ENCODE results near the gene DUSP22. TPM values are rescaled to one million over a fixed set of nuclear protein-coding genes. Genes with fewer than 3 reads are reported as not detected.
"Not testable (repeated sequence)": the region's sequence is repeated elsewhere in the genome, so short reads cannot be mapped to it uniquely, and the experiment has no call there.

DUSP22 gene, protein sequence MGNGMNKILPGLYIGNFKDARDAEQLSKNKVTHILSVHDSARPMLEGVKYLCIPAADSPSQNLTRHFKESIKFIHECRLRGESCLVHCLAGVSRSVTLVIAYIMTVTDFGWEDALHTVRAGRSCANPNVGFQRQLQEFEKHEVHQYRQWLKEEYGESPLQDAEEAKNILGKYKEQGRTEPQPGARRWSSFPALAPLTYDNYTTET
- total RNA-seq: 48.0 TPM
- long read RNA-seq, transcript DUSP22-202 (7 exons, 3,098 nt): major isoform, 69 of 130 reads
- long read RNA-seq, transcript DUSP22-201 (8 exons, 1,485 nt): minor isoform, 15 of 130 reads
- long read RNA-seq, transcript DUSP22-208 (6 exons, 1,166 nt): minor isoform, 22 of 130 reads
- long read RNA-seq, partial matches to known transcripts: 16 of 130 reads
- long read RNA-seq, other reads (novel, unspliced or antisense): 4 of 130 reads

DNA sequence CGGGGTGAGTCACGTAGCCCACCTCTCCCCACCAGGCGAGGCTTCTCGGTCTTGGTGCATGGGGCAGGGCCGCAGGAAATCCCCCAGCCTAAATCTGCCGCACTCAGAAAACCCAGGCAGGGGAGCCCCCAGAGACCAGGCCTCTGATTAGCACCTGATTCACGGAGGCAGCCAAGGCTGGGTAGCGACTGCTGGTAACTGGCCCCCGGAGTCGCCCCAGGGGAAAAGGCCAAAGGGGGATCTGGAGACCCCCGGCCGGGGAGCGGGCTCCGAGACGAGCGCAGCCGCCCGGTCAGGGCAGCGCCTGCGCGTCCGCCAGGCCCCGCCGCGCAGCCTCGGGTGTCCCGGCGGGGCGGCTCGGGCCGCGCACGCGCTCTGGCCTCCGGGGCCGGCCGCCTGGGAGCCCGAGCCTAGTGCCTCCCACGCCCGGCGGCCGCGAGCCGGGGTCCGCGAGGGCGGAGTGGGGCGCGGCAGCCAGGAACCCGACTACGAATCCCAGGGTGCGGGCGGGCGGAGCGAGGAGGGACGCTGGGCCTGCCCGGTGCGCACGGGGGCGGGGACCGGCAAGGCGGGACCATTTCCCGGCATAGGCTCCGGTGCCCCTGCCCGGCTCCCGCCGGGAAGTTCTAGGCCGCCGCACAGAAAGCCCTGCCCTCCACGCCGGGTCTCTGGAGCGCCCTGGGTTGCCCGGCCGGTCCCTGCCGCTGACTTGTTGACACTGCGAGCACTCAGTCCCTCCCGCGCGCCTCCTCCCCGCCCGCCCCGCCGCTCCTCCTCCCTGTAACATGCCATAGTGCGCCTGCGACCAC lies at the start of gene DUSP22:
DUSP22 (plus strand) TSS at position 791 of the 809 bp plus-strand sequence. CDS start 53 bp downstream, outside the sequence.
- peak within 1 kb of the TSS; percentile 85 for H3K4me3 ChIP-seq
- DNase-seq: peak; percentile 90
- peaks cover 52% of the 10 kb centered on the region for H3K4me1 ChIP-seq
- TF ChIP-seq, protein P1, sequence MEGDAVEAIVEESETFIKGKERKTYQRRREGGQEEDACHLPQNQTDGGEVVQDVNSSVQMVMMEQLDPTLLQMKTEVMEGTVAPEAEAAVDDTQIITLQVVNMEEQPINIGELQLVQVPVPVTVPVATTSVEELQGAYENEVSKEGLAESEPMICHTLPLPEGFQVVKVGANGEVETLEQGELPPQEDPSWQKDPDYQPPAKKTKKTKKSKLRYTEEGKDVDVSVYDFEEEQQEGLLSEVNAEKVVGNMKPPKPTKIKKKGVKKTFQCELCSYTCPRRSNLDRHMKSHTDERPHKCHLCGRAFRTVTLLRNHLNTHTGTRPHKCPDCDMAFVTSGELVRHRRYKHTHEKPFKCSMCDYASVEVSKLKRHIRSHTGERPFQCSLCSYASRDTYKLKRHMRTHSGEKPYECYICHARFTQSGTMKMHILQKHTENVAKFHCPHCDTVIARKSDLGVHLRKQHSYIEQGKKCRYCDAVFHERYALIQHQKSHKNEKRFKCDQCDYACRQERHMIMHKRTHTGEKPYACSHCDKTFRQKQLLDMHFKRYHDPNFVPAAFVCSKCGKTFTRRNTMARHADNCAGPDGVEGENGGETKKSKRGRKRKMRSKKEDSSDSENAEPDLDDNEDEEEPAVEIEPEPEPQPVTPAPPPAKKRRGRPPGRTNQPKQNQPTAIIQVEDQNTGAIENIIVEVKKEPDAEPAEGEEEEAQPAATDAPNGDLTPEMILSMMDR (IDR thresholded peaks at IDR 0.05; ENCODE audit: borderline replicate concordance): no peak
- no peaks in the 10 kb centered on the region for H3K27me3 ChIP-seq (ENCODE audit: low read depth)
- H3K27ac ChIP-seq (replicated peaks): peak within 1 kb of the TSS; percentile 98
- H3K9me3 ChIP-seq (replicated peaks): no peaks in the 10 kb centered on the region
- intact Hi-C loops (cut with micrococcal nuclease): no loop called here
- no peaks in the 10 kb centered on the region for H3K36me3 ChIP-seq

DNA sequence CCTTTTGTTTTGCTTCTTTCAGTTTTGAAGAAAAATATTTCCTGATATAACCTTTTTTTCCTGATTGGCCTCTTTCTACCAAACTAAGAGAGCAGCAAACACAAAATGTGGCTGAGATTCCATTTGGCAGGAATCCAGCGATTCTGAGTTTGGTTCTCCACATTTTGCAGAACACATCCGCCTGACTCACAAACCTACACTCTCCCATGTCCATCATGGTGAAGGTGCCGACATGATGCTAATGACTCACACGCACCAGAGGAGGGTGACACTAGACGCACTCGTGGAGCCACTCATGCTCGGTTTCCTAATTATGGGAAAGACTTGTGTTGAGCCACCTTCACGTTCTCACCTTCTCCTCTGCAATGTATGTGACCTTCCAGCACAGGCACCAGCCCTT lies 45.9 kb upstream of the DUSP22 start:
- Histone ChIP-seq H3K36me3 (no peaks in the 10 kb centered on the region), H3K27me3 (ENCODE audit: low read depth) (peaks cover 45% of the 10 kb centered on the region), H3K27ac (replicated peaks) (no peak overlapping the region), H3K4me1 (no peaks in the 10 kb centered on the region), H3K4me3 (no peak overlapping the region), H3K9me3 (replicated peaks) (peaks cover 14% of the 10 kb centered on the region)
- TF ChIP-seq, protein P1 (IDR thresholded peaks at IDR 0.05; ENCODE audit: borderline replicate concordance): no peak
- DNase-seq: no peak
- intact Hi-C loops (cut with micrococcal nuclease): no loop called here

DNA sequence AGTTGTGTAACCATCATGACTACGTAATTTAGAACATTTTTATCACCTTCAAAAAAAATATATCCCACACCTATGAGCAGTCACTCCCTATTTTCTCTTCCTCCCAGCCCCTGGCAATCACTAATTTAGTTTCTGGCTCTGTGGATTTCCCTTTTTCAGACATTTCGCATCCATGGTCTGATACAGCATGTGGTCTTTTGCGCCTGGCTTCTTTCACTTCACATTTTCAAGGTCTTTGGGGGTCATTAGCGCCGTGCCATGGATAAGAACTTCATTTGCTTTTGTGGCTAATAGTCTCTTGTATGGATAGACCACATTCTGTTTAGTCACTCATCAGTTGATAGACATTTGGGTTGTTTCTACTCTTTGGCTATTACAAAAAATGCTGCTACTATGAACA lies 44.9 kb upstream of the DUSP22 start:
- Histone ChIP-seq H3K9me3 (replicated peaks) (peaks cover 14% of the 10 kb centered on the region), H3K4me3 (no peak overlapping the region), H3K27me3 (ENCODE audit: low read depth) (peaks cover 44% of the 10 kb centered on the region), H3K36me3 (no peaks in the 10 kb centered on the region), H3K4me1 (no peaks in the 10 kb centered on the region), H3K27ac (replicated peaks) (no peak overlapping the region)
- TF ChIP-seq, protein P1 (IDR thresholded peaks at IDR 0.05; ENCODE audit: borderline replicate concordance): no peak
- intact Hi-C loops (cut with micrococcal nuclease): no loop called here
- no peak for DNase-seq

DNA sequence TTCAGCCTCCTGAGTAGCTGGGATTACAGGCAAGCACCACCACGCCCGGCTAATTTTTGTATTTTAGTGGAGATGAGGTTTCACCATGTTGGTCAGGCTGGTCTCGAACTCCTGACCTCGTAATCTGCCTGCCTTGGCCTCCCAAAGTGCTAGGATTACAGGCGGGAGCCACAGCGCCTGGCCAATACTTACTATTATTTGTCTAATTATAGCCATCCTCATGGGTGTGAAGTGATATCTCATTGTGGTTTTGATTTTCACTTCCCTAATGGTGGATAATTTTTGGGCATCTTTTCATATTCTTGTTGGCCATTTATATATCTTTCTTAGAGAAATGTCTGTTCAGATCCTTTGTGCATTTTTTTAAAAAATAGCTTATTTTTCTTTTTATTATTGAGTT lies 44.2 kb upstream of the DUSP22 start:
- H3K27ac ChIP-seq (replicated peaks); H3K4me1 ChIP-seq; intact Hi-C loops (cut with micrococcal nuclease); DNase-seq; H3K4me3 ChIP-seq; H3K36me3 ChIP-seq: not testable (repeated sequence)
- Histone ChIP-seq H3K9me3 (replicated peaks) (peaks cover 12% of the 10 kb centered on the region), H3K27me3 (ENCODE audit: low read depth) (peaks cover 49% of the 10 kb centered on the region)

DNA sequence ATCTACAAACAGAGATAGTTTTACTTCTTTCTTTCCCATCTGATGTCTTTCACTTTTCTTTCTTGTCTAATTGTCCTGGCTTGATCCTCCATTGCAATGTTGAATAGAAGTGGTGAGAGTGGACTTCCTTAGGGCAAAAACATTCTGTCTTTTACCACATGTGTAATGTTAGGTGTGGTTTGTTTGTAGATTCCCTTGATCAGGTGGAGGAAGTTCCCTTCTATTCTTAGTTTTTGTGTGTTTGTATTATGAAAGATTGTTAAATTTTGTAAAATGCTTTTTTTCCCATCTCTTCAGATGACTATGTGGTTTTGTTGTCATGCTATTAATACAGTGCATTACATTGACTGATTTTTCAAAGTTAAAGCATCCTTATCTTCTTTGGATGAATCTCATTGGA lies 41.6 kb upstream of the DUSP22 start:
- Histone ChIP-seq H3K9me3 (replicated peaks) (no peaks in the 10 kb centered on the region), H3K4me3 (no peak overlapping the region), H3K4me1 (no peaks in the 10 kb centered on the region), H3K36me3 (no peaks in the 10 kb centered on the region), H3K27ac (replicated peaks) (no peak overlapping the region), H3K27me3 (ENCODE audit: low read depth) (peaks cover 51% of the 10 kb centered on the region)
- no peak for DNase-seq
- intact Hi-C loops (cut with micrococcal nuclease): no loop called here
- TF ChIP-seq, protein P1 (IDR thresholded peaks at IDR 0.05; ENCODE audit: borderline replicate concordance): no peak
